PFSK-1 (cell line): ENCODE data around the gene GSKIP.

Experiments used
- POLR2AphosphoS5 ChIP-seq: IDR thresholded peaks from 2 replicates; pipeline ENCODE4 v1.6.1; 2012; ENCODE audit warnings: low read depth, mild to moderate bottlenecking, control low read depth, low read length, moderate library complexity
- REST ChIP-seq, 2 experiments: IDR thresholded peaks; 2 replicates each; pipeline versions ENCODE4 v1.6.1 to v1.8.0; 2011 to 2012; ENCODE audit warnings: low read depth in 2 of 2, low read length in 2 of 2, control low read depth in 1 of 2, inconsistent platforms in 1 of 2, mild to moderate bottlenecking in 1 of 2, moderate library complexity in 1 of 2; ENCODE audit not compliant: insufficient read depth in 1 of 2

GRCh38 chr14:96368534-96368933 is 5.2 kb downstream of the GSKIP start:
- TF ChIP-seq POLR2AphosphoS5 = no peak
- no peak for TF ChIP-seq REST (IDR thresholded peaks at IDR 0.05; ENCODE audit: insufficient read depth in 1 of 2, low read depth in 2 of 2, low read length in 2 of 2)
